ENCODE data around the gene ACAP2. TPM values are rescaled to one million over a fixed set of nuclear protein-coding genes. Genes with fewer than 3 reads are reported as not detected.
A peak's percentile ranks its signal among the peaks of the same experiment; 100 is the strongest.

The ACAP2 gene
- total RNA-seq, 2 experiments from 2014 or later = 54.6 to 55.7 TPM

DNA sequence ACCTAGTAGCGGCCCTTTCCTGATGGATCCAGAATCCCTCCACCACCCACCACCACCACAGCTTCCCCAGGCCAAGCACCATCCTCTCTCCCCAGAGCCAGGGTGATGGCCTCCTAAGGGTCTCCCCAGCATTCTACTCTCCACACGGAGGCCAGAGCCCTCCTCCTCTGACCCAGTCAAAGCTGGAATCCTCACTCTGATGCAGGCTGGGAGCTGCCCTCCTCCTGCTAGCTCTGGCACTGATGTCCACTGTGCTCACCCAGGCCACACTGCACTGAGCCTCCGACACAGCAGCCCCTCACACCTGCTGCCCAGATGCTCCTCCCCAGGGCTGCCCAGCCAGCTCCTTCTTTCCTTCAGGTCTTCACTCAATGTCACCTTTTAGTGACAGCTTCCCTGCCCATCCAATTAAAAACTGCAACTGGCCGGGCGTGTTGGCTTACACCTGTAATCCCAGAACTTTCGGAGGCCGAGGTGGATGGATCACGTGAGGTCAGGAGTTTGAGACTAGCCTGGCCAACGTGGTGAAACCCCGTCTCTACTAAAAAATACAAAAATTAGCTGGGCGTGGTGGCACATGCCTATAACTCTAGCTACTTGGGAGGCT is 192.9 kb downstream of the ACAP2 start:
- intact Hi-C loops (cut with micrococcal nuclease) = no loop called here
- H3K27ac Mint-ChIP-seq = peak overlapping the region; percentile 74
- no peaks in the 10 kb centered on the region for H3K9me3 Mint-ChIP-seq
- POLR2A ChIA-PET = interaction anchor here (1.4 kb wide), 1 partner anchor 96 kb away, joined by 5 read pairs; no protein-coding TSS in a partner anchor
- DNase-seq (no peak), ATAC-seq (no peak)
- H3K36me3 Mint-ChIP-seq (ENCODE audit: low read depth) = peaks cover 1% of the 10 kb centered on the region
- no peak for TF ChIP-seq CTCF (IDR thresholded peaks at IDR 0.05)
- peaks cover 32% of the 10 kb centered on the region for H3K4me1 Mint-ChIP-seq (ENCODE audit: low read depth)
- CTCF ChIA-PET = interaction anchor here (0.7 to 1.3 kb wide), 4 partner anchors 131 to 568 kb away, joined by 3 to 6 read pairs (median 3); no protein-coding TSS in a partner anchor
- no peak overlapping the region for H3K4me3 Mint-ChIP-seq
- no peaks in the 10 kb centered on the region for H3K27me3 Mint-ChIP-seq

DNA sequence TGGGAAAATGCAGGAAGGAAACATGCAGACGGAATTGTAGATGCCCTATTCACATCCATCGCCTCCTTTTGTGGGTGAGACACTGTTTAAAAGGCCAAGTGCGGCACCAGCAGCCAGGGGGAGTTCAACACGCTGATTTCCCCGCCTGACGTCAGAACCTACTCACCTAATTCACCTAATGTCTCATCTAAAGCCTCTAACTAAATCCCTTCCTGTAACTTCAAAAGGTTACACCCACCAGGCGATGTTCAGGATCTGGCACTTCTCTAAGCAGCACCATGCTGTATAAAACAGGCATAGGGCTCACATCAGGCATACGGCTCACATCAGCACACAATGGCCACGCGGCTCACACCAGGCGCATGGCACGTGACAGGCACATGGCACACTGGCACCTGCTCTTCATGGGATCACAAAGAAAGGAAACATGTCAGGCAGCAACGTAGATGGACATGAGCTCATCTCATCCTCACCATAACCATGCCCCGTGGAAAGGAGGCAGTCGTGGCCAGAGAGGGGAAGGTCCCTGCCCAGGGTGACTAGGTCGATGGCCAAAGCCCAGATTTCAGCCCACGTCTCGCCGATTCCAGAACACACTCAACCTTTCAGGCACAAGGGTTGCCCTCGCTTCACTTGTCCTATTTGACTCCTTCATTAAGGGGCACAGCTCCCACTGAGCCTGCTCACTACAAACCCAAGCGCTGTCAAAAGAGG is 193.6 kb downstream of the ACAP2 start:
- ATAC-seq (no peak), DNase-seq (no peak)
- H3K27me3 Mint-ChIP-seq = no peaks in the 10 kb centered on the region
- intact Hi-C loops (cut with micrococcal nuclease) = no loop called here
- H3K36me3 Mint-ChIP-seq (ENCODE audit: low read depth) = peaks cover 1% of the 10 kb centered on the region
- ChIA-PET CTCF (interaction anchor here (0.7 to 1.6 kb wide), 4 partner anchors 21 to 567 kb away, joined by 3 to 6 read pairs (median 4); no protein-coding TSS in a partner anchor), POLR2A (interaction anchor here (1.4 kb wide), 1 partner anchor 95 kb away, joined by 5 read pairs; no protein-coding TSS in a partner anchor)
- no peak overlapping the region for H3K27ac Mint-ChIP-seq
- no peaks in the 10 kb centered on the region for H3K9me3 Mint-ChIP-seq
- H3K4me1 Mint-ChIP-seq (ENCODE audit: low read depth) = peaks cover 32% of the 10 kb centered on the region
- no peak overlapping the region for H3K4me3 Mint-ChIP-seq
- TF ChIP-seq CTCF (IDR thresholded peaks at IDR 0.05) = no peak

DNA sequence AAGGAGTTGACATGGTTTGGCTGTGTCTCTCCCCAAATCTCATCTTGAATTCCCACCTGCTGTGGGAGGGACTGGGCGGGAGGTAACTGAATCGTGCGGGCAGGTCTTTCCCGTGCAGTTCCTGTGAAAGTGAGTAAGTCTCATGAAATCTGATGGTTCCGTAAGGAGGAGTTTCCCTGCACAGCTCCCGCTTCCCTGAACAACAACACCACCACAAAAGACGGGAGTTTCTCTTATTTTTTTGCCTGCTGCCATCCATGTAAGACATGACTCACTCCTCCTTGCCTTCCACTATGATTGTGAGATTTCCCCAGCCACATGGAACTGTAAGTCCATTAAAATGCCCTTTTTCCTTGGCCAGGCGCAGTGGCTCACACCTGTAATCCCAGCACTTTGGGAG is 194.5 kb downstream of the ACAP2 start:
- H3K36me3 Mint-ChIP-seq (ENCODE audit: low read depth) = peaks cover 1% of the 10 kb centered on the region
- H3K27me3 Mint-ChIP-seq = no peaks in the 10 kb centered on the region
- CTCF ChIA-PET = interaction anchor here (0.6 to 1.6 kb wide), 2 partner anchors 13 to 22 kb away, joined by 3 to 5 read pairs; no protein-coding TSS in a partner anchor
- DNase-seq (no peak), ATAC-seq (no peak)
- intact Hi-C loops (cut with micrococcal nuclease) = no loop called here
- H3K4me1 Mint-ChIP-seq (ENCODE audit: low read depth) = peaks cover 32% of the 10 kb centered on the region
- no peak overlapping the region for H3K27ac Mint-ChIP-seq
- H3K9me3 Mint-ChIP-seq = no peaks in the 10 kb centered on the region
- POLR2A ChIA-PET = no interaction called here
- TF ChIP-seq CTCF (IDR thresholded peaks at IDR 0.05) = no peak
- no peak overlapping the region for H3K4me3 Mint-ChIP-seq

GRCh38 chr3:195247863-195248189 is 195.0 kb downstream of the ACAP2 start:
- Mint-ChIP-seq H3K4me3 (no peak overlapping the region), H3K4me1 (ENCODE audit: low read depth) (peaks cover 30% of the 10 kb centered on the region), H3K9me3 (no peaks in the 10 kb centered on the region), H3K27ac (peak overlapping the region; percentile 14), H3K27me3 (no peaks in the 10 kb centered on the region), H3K36me3 (ENCODE audit: low read depth) (peaks cover 1% of the 10 kb centered on the region)
- ChIA-PET POLR2A (no interaction called here), CTCF (interaction anchor here (0.6 to 1.6 kb wide), 2 partner anchors 13 to 22 kb away, joined by 3 to 5 read pairs; no protein-coding TSS in a partner anchor)
- DNase-seq = peak; percentile 30
- TF ChIP-seq CTCF (IDR thresholded peaks at IDR 0.05) = no peak
- intact Hi-C loops (cut with micrococcal nuclease) = no loop called here
- peak; percentile 23 for ATAC-seq

All from activated CD8-positive, alpha-beta T cell treated with anti-CD3 and anti-CD28 coated beads for 36 hours (primary cell).